ENCODE results near the gene MRPS26. TPM values are rescaled to one million over a fixed set of nuclear protein-coding genes. Genes with fewer than 3 reads are reported as not detected.

Gene MRPS26
- total and polyA plus RNA-seq, 4 donors = 29.8 to 67.8 (median 57.3) TPM

GRCh38 chr20:3003416-3003815 is 42.4 kb upstream of the MRPS26 start:
- no peak for DNase-seq
- 89 to 98% methylated on average over 2 of the region's 2 CpGs for WGBS, 2 donors

GRCh38 chr20:3010985-3011723 is 34.7 kb upstream of the MRPS26 start:
- 57 to 87% methylated on average over 1 of the region's 1 CpG for WGBS, 2 donors
- Histone ChIP-seq H3K36me3 (ENCODE audit: control insufficient read depth in 4 of 4, insufficient read depth in 4 of 4, low read length in 4 of 4) (peaks cover 10 to 25% (median 17%) of the 10 kb centered on the region in 4 donors), H3K4me3 (no peak overlapping the region), H3K27me3 (ENCODE audit: control insufficient read depth in 3 of 3, insufficient read depth in 3 of 3, low read length in 2 of 3) (no peaks in the 10 kb centered on the region), H3K27ac (ENCODE audit: low read depth in 1 of 2, low read length in 1 of 2) (no peak overlapping the region), H3K9me3 (ENCODE audit: control insufficient read depth in 4 of 4, insufficient read depth in 3 of 4, low read length in 3 of 4) (no peaks in the 10 kb centered on the region), H3K9ac (ENCODE audit: insufficient read depth in 1 of 2, low read length in 2 of 2) (no peak overlapping the region), H3K4me1 (ENCODE audit: control insufficient read depth in 5 of 5, insufficient read depth in 5 of 5, low read length in 5 of 5) (no peaks in the 10 kb centered on the region)
- ATAC-seq (ENCODE audit: insufficient read depth, low FRiP score) (no peak), DNase-seq (no peak)
- TF ChIP-seq CTCF (IDR thresholded peaks at IDR 0.05; ENCODE audit: control extremely low read depth, extremely low read depth) = no peak

More at GRCh38 chr20:3003416-3003815, 42.4 kb upstream of the MRPS26 start:
- Histone ChIP-seq H3K27ac (ENCODE audit: low read depth in 1 of 2, low read length in 1 of 2) (no peak overlapping the region), H3K9me3 (ENCODE audit: control insufficient read depth in 4 of 4, insufficient read depth in 3 of 4, low read length in 3 of 4) (no peaks in the 10 kb centered on the region), H3K9ac (ENCODE audit: insufficient read depth in 1 of 2, low read length in 2 of 2) (no peak overlapping the region), H3K36me3 (ENCODE audit: control insufficient read depth in 4 of 4, insufficient read depth in 4 of 4, low read length in 4 of 4) (peaks cover 13 to 24% (median 19%) of the 10 kb centered on the region in 4 donors), H3K4me1 (ENCODE audit: control insufficient read depth in 5 of 5, insufficient read depth in 5 of 5, low read length in 5 of 5) (no peaks in the 10 kb centered on the region), H3K27me3 (ENCODE audit: control insufficient read depth in 3 of 3, insufficient read depth in 3 of 3, low read length in 2 of 3) (no peaks in the 10 kb centered on the region), H3K4me3 (no peak overlapping the region)
- no peak for ATAC-seq (ENCODE audit: insufficient read depth, low FRiP score)
- no peak for TF ChIP-seq CTCF (IDR thresholded peaks at IDR 0.05; ENCODE audit: control extremely low read depth, extremely low read depth)

- 91 to 96% methylated on average over 3 of the region's 3 CpGs for WGBS, 2 donors
- H3K36me3 ChIP-seq (ENCODE audit: control insufficient read depth in 4 of 4, insufficient read depth in 4 of 4, low read length in 4 of 4) = peaks cover 6 to 24% (median 15%) of the 10 kb centered on the region in 4 donors
- ATAC-seq (ENCODE audit: insufficient read depth, low FRiP score) = no peak
Measured at GRCh38 chr20:3011752-3012151, 34.1 kb upstream of the MRPS26 start.

More at GRCh38 chr20:3011752-3012151, 34.1 kb upstream of the MRPS26 start:
- H3K9me3 ChIP-seq (ENCODE audit: control insufficient read depth in 4 of 4, insufficient read depth in 3 of 4, low read length in 3 of 4) = no peaks in the 10 kb centered on the region
- H3K4me1 ChIP-seq (ENCODE audit: control insufficient read depth in 5 of 5, insufficient read depth in 5 of 5, low read length in 5 of 5) = no peaks in the 10 kb centered on the region
- H3K27me3 ChIP-seq (ENCODE audit: control insufficient read depth in 3 of 3, insufficient read depth in 3 of 3, low read length in 2 of 3) = no peaks in the 10 kb centered on the region
- H3K9ac ChIP-seq (ENCODE audit: insufficient read depth in 1 of 2, low read length in 2 of 2) = no peak overlapping the region
- no peak overlapping the region for H3K4me3 ChIP-seq
- DNase-seq = no peak
- no peak overlapping the region for H3K27ac ChIP-seq (ENCODE audit: low read depth in 1 of 2, low read length in 1 of 2)
- no peak for TF ChIP-seq CTCF (IDR thresholded peaks at IDR 0.05; ENCODE audit: control extremely low read depth, extremely low read depth)
